Thyroid gland (tissue), 4 donors: ENCODE measurements around the gene MRPL3.

Source experiments
- POLR2A ChIP-seq, 2 donors: fragments of 450-650 bp; IDR thresholded peaks; one replicate each; pipeline ENCODE4 v1.6.1; 2017; ENCODE audit warnings: antibody characterized with exemption in 2 of 2, mild to moderate bottlenecking in 2 of 2, moderate library complexity in 1 of 2
- TF ChIP-seq, protein P1 (sequence below), 6 experiments: fragments of 200-600 bp in 3 of 6; fragments of 450-650 bp in 3 of 6; sonication (generic) in 3 of 6; IDR thresholded peaks; one replicate each; pipeline ENCODE4 v1.5.1; 2016 to 2019; ENCODE audit warnings: antibody characterized with exemption in 6 of 6, mild to moderate bottlenecking in 2 of 6, inconsistent platforms in 1 of 6, moderate library complexity in 1 of 6

DNA sequence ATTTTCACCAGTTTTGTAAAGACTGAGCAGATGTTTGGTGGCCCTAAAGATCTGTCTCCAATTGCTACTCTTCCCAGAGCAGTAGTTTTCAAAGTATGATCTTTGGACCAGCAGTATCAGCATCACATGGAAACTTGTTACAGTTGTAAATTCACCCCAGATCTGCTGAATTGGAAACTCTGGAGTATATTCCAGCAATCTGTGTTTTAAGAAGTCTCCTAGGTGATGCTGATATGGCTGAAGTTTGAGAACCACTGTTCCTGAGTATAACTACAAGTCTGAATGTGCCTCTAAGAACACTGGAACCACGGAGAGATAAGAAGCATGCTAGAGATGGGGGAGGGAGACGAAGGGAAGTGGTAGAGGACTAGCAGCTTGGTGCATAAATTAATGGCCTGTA lies 75.5 kb downstream of the MRPL3 start:
- no peak for TF ChIP-seq POLR2A (IDR thresholded peaks at IDR 0.05)
- TF ChIP-seq, protein P1, sequence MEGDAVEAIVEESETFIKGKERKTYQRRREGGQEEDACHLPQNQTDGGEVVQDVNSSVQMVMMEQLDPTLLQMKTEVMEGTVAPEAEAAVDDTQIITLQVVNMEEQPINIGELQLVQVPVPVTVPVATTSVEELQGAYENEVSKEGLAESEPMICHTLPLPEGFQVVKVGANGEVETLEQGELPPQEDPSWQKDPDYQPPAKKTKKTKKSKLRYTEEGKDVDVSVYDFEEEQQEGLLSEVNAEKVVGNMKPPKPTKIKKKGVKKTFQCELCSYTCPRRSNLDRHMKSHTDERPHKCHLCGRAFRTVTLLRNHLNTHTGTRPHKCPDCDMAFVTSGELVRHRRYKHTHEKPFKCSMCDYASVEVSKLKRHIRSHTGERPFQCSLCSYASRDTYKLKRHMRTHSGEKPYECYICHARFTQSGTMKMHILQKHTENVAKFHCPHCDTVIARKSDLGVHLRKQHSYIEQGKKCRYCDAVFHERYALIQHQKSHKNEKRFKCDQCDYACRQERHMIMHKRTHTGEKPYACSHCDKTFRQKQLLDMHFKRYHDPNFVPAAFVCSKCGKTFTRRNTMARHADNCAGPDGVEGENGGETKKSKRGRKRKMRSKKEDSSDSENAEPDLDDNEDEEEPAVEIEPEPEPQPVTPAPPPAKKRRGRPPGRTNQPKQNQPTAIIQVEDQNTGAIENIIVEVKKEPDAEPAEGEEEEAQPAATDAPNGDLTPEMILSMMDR (IDR thresholded peaks at IDR 0.05) = no peak
